Inflammatory macrophage treated with lipopolysaccharide for 1 hour (primary cell): ENCODE results near the gene GMPPB.
"Not testable (repeated sequence)": the region's sequence is repeated elsewhere in the genome, so short reads cannot be mapped to it uniquely, and the experiment has no call there.

Experiments
- DNase-seq, 2 donors: peaks; one replicate each; pipeline ENCODE4 v3.0.0-alpha.2; 2020 to 2022

The GMPPB gene

GRCh38 chr3:49723628-49724551 lies at the start of gene GMPPB:
Gene GMPPB (minus strand): TSS chr3:49723951. CDS start chr3:49723726, 225 bp downstream.
- peak; percentile 96 to 98 for DNase-seq

- DNase-seq: no peak
These were observed 49.0 kb upstream of the GMPPB start for GRCh38 chr3:49772703-49773102.

GRCh38 chr3:49771340-49771938 lies 47.7 kb upstream of the GMPPB start:
- DNase-seq: no peak

GRCh38 chr3:49769926-49770325 lies 46.2 kb upstream of the GMPPB start:
- no peak for DNase-seq

- DNase-seq: no peak
These were observed 45.6 kb upstream of the GMPPB start for GRCh38 chr3:49769286-49769915.

- no peak for DNase-seq
These were observed 40.2 kb upstream of the GMPPB start for GRCh38 chr3:49763981-49764380.

- DNase-seq: no peak
These were observed 37.9 kb upstream of the GMPPB start for GRCh38 chr3:49761661-49762060.

GRCh38 chr3:49759226-49759625 lies 35.5 kb upstream of the GMPPB start:
- no peak for DNase-seq

- no peak for DNase-seq
These were observed 33.4 kb upstream of the GMPPB start for GRCh38 chr3:49757197-49757596.

GRCh38 chr3:49756036-49756435 lies 32.3 kb upstream of the GMPPB start:
- DNase-seq: no peak

- DNase-seq: no peak
These were observed 30.8 kb upstream of the GMPPB start for GRCh38 chr3:49754536-49754935.

GRCh38 chr3:49751501-49751900 lies 27.8 kb upstream of the GMPPB start:
- DNase-seq: no peak

GRCh38 chr3:49750056-49750455 lies 26.3 kb upstream of the GMPPB start:
- no peak for DNase-seq

GRCh38 chr3:49748874-49749273 lies 25.1 kb upstream of the GMPPB start:
- not testable (repeated sequence) for DNase-seq

- DNase-seq: no peak
These were observed 24.2 kb upstream of the GMPPB start for GRCh38 chr3:49747792-49748480.

GRCh38 chr3:49745986-49746385 lies 22.2 kb upstream of the GMPPB start:
- no peak for DNase-seq

- DNase-seq: no peak
These were observed 16.7 kb upstream of the GMPPB start for GRCh38 chr3:49740427-49740826.

- DNase-seq: no peak
These were observed 14.4 kb upstream of the GMPPB start for GRCh38 chr3:49738067-49738713.

- DNase-seq: no peak
These were observed 11.0 kb upstream of the GMPPB start for GRCh38 chr3:49734752-49735151.

GRCh38 chr3:49733551-49733950 lies 9.8 kb upstream of the GMPPB start:
- DNase-seq: peak in 1 of 2 donors; percentile 13

GRCh38 chr3:49732597-49732996 lies 8.8 kb upstream of the GMPPB start:
- no peak for DNase-seq

- DNase-seq: no peak
These were observed 6.3 kb upstream of the GMPPB start for GRCh38 chr3:49729966-49730609.
